Astrocyte (in vitro differentiated cells and primary cell): ENCODE data around the gene SH3GL2.

ENCODE experiments used
- EZH2 ChIP-seq: IDR thresholded peaks from 2 replicates; pipeline ENCODE4 v1.6.1; 2012; ENCODE audit warnings: mild to moderate bottlenecking, low read length, inconsistent platforms; ENCODE audit not compliant: insufficient read depth
- TF ChIP-seq, protein P1 (sequence below): IDR thresholded peaks from 2 replicates; pipeline ENCODE4 v1.5.1; 2011; ENCODE audit warnings: low read depth, mild to moderate bottlenecking, inconsistent platforms, low read length, moderate library complexity; ENCODE audit not compliant: insufficient read depth

- TF ChIP-seq, protein P1, sequence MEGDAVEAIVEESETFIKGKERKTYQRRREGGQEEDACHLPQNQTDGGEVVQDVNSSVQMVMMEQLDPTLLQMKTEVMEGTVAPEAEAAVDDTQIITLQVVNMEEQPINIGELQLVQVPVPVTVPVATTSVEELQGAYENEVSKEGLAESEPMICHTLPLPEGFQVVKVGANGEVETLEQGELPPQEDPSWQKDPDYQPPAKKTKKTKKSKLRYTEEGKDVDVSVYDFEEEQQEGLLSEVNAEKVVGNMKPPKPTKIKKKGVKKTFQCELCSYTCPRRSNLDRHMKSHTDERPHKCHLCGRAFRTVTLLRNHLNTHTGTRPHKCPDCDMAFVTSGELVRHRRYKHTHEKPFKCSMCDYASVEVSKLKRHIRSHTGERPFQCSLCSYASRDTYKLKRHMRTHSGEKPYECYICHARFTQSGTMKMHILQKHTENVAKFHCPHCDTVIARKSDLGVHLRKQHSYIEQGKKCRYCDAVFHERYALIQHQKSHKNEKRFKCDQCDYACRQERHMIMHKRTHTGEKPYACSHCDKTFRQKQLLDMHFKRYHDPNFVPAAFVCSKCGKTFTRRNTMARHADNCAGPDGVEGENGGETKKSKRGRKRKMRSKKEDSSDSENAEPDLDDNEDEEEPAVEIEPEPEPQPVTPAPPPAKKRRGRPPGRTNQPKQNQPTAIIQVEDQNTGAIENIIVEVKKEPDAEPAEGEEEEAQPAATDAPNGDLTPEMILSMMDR = no peak
- TF ChIP-seq EZH2 = no peak
Observed at GRCh38 chr9:17776735-17777134, 197.9 kb downstream of the SH3GL2 start.
